ENCODE measurements around the gene VSIG4. TPM values are rescaled to one million over a fixed set of nuclear protein-coding genes. Genes with fewer than 3 reads are reported as not detected.

The VSIG4 gene
- total RNA-seq, 1 experiment from 2014 or later = not detected

- in situ Hi-C loops (cut with HindIII; ENCODE audit: low pct_unique_long_range_greater_than_20kb, low sequenced_read_pairs) = no loop called here
- DNase-seq (ENCODE audit: low read depth, low spot score) = peak; percentile 50
Observed at GRCh38 chrX:66030505-66031317, 9.2 kb downstream of the VSIG4 start.

- in situ Hi-C loops (cut with HindIII; ENCODE audit: low pct_unique_long_range_greater_than_20kb, low sequenced_read_pairs) = no loop called here
- no peak for DNase-seq (ENCODE audit: low read depth, low spot score)
Observed at GRCh38 chrX:66028936-66029335, 10.9 kb downstream of the VSIG4 start.

- DNase-seq (ENCODE audit: low read depth, low spot score) = no peak
- in situ Hi-C loops (cut with HindIII; ENCODE audit: low pct_unique_long_range_greater_than_20kb, low sequenced_read_pairs) = no loop called here
Observed at GRCh38 chrX:66024570-66024969, 15.3 kb downstream of the VSIG4 start.

- in situ Hi-C loops (cut with HindIII; ENCODE audit: low pct_unique_long_range_greater_than_20kb, low sequenced_read_pairs) = no loop called here
Observed at GRCh38 chrX:66024092-66024467, 15.8 kb downstream of the VSIG4 start.

GRCh38 chrX:66023385-66024091 lies 16.3 kb downstream of the VSIG4 start:
- in situ Hi-C loops (cut with HindIII; ENCODE audit: low pct_unique_long_range_greater_than_20kb, low sequenced_read_pairs) = no loop called here
- DNase-seq (ENCODE audit: low read depth, low spot score) = no peak

More at GRCh38 chrX:66024092-66024467, 15.8 kb downstream of the VSIG4 start:
- no peak for DNase-seq (ENCODE audit: low read depth, low spot score)

- in situ Hi-C loops (cut with HindIII; ENCODE audit: low pct_unique_long_range_greater_than_20kb, low sequenced_read_pairs) = no loop called here
- peak; percentile 22 for DNase-seq (ENCODE audit: low read depth, low spot score)
Observed at GRCh38 chrX:66022632-66023384, 17.1 kb downstream of the VSIG4 start.

- no peak for DNase-seq (ENCODE audit: low read depth, low spot score)
- in situ Hi-C loops (cut with HindIII; ENCODE audit: low pct_unique_long_range_greater_than_20kb, low sequenced_read_pairs) = no loop called here
Observed at GRCh38 chrX:66021765-66022631, 17.9 kb downstream of the VSIG4 start.

- no peak for DNase-seq (ENCODE audit: low read depth, low spot score)
- in situ Hi-C loops (cut with HindIII; ENCODE audit: low pct_unique_long_range_greater_than_20kb, low sequenced_read_pairs) = no loop called here
Observed at GRCh38 chrX:66021401-66021764, 18.5 kb downstream of the VSIG4 start.

GRCh38 chrX:66020631-66021334 lies 19.1 kb downstream of the VSIG4 start:
- in situ Hi-C loops (cut with HindIII; ENCODE audit: low pct_unique_long_range_greater_than_20kb, low sequenced_read_pairs) = no loop called here
- no peak for DNase-seq (ENCODE audit: low read depth, low spot score)

- DNase-seq (ENCODE audit: low read depth, low spot score) = no peak
- in situ Hi-C loops (cut with HindIII; ENCODE audit: low pct_unique_long_range_greater_than_20kb, low sequenced_read_pairs) = no loop called here
Observed at GRCh38 chrX:66019974-66020373, 19.9 kb downstream of the VSIG4 start.

- in situ Hi-C loops (cut with HindIII; ENCODE audit: low pct_unique_long_range_greater_than_20kb, low sequenced_read_pairs) = no loop called here
- no peak for DNase-seq (ENCODE audit: low read depth, low spot score)
Observed at GRCh38 chrX:66019310-66019652, 20.6 kb downstream of the VSIG4 start.

- in situ Hi-C loops (cut with HindIII; ENCODE audit: low pct_unique_long_range_greater_than_20kb, low sequenced_read_pairs) = no loop called here
- peak; percentile 0 for DNase-seq (ENCODE audit: low read depth, low spot score)
Observed at GRCh38 chrX:66018585-66019309, 21.1 kb downstream of the VSIG4 start.

GRCh38 chrX:66017659-66018170 lies 22.2 kb downstream of the VSIG4 start:
- in situ Hi-C loops (cut with HindIII; ENCODE audit: low pct_unique_long_range_greater_than_20kb, low sequenced_read_pairs) = no loop called here
- no peak for DNase-seq (ENCODE audit: low read depth, low spot score)

GRCh38 chrX:66016905-66017658 lies 22.8 kb downstream of the VSIG4 start:
- no peak for DNase-seq (ENCODE audit: low read depth, low spot score)
- in situ Hi-C loops (cut with HindIII; ENCODE audit: low pct_unique_long_range_greater_than_20kb, low sequenced_read_pairs) = no loop called here

- in situ Hi-C loops (cut with HindIII; ENCODE audit: low pct_unique_long_range_greater_than_20kb, low sequenced_read_pairs) = no loop called here
- DNase-seq (ENCODE audit: low read depth, low spot score) = no peak
Observed at GRCh38 chrX:66015900-66016689, 23.8 kb downstream of the VSIG4 start.

Data from SK-MEL-5 (cell line).